Dermis blood vessel endothelial cell (primary cell): ENCODE measurements around the gene UACA. TPM values are rescaled to one million over a fixed set of nuclear protein-coding genes. Genes with fewer than 3 reads are reported as not detected.
"Not testable (repeated sequence)": the region's sequence is repeated elsewhere in the genome, so short reads cannot be mapped to it uniquely, and the experiment has no call there.

ENCODE experiments used
- DNase-seq: peaks from one replicate; pipeline ENCODE4 v3.0.0; 2010
- total RNA-seq: library from RNA; depleted of rRNA; stranded (reverse); fragments of >200 nt; gene quantifications from 2 replicates; pipeline ENCODE4 v1.2.3, GENCODE V29; 2014

UACA gene, protein sequence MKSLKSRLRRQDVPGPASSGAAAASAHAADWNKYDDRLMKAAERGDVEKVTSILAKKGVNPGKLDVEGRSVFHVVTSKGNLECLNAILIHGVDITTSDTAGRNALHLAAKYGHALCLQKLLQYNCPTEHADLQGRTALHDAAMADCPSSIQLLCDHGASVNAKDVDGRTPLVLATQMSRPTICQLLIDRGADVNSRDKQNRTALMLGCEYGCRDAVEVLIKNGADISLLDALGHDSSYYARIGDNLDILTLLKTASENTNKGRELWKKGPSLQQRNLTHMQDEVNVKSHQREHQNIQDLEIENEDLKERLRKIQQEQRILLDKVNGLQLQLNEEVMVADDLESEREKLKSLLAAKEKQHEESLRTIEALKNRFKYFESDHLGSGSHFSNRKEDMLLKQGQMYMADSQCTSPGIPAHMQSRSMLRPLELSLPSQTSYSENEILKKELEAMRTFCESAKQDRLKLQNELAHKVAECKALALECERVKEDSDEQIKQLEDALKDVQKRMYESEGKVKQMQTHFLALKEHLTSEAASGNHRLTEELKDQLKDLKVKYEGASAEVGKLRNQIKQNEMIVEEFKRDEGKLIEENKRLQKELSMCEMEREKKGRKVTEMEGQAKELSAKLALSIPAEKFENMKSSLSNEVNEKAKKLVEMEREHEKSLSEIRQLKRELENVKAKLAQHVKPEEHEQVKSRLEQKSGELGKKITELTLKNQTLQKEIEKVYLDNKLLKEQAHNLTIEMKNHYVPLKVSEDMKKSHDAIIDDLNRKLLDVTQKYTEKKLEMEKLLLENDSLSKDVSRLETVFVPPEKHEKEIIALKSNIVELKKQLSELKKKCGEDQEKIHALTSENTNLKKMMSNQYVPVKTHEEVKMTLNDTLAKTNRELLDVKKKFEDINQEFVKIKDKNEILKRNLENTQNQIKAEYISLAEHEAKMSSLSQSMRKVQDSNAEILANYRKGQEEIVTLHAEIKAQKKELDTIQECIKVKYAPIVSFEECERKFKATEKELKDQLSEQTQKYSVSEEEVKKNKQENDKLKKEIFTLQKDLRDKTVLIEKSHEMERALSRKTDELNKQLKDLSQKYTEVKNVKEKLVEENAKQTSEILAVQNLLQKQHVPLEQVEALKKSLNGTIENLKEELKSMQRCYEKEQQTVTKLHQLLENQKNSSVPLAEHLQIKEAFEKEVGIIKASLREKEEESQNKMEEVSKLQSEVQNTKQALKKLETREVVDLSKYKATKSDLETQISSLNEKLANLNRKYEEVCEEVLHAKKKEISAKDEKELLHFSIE (N-terminal part only)
- 170 and 185 TPM in 2 replicates for total RNA-seq

DNA sequence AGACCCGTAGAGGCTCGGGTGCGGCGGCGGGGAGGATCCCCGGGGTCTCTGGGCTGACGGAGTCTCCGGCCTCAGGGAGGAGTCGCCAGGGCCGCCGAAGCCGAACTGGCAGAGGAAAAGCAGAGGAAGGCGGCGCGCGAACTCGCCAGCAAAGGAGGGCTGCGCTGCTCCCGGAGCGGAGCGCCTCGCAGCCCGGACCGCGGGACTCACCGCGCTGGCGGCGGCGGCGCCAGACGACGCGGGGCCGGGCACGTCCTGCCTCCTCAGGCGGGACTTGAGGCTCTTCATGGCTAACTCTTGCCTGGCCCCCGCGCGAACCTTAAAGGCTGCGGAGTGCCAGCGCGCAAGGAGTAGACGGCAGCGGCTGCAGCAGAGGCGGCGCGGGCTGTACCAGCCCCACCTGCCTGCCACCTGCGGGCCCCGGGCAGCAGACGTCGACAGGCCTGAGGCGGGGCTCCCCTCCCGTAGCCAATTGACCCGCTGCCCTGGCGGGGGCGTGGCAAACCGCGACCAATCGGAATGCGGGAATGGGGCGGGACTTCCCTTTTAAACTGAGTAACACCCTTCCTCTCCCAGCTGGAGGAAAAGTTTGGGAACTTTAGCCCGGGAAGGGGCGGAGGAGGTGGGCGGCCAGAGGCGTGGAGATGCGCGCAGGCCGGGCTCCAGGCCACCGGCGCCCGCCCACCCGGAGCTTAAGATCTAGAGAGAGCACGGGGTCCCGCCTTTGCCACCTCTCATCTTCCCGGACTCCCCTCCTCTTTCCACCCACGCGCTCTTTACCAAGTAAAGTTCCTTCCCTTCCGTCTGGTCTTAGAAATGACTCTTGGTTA is at the start of gene UACA:
UACA (minus strand) TSS at position 439 of the 830 bp plus-strand sequence; CDS start at position 288, 151 bp downstream.
- peak; percentile 98 for DNase-seq

DNA sequence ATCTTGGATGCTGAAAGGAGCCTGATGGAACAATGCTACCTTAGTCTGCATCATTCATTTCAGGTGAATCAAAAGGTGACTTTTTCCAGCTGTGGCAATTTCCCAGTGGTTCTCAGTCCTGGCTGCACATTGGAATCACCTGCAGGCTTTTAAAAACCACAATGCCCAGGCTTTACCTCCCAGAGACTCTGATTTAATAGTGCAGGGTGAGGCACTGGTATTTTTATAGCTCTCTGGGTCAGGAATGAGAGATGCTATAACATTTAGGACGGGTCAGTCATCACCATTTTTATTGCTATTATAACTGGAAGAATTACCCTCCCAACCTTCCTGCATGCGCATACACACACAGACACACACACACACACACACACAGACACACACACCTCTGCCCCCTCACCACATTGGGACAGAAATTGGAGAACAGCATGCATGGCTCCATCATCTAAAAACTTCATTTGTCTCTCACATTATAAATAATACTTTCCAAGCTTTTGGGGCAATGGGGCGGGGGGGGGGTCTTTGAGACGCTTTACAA is 49.5 kb upstream of the UACA start:
- no peak for DNase-seq

DNA sequence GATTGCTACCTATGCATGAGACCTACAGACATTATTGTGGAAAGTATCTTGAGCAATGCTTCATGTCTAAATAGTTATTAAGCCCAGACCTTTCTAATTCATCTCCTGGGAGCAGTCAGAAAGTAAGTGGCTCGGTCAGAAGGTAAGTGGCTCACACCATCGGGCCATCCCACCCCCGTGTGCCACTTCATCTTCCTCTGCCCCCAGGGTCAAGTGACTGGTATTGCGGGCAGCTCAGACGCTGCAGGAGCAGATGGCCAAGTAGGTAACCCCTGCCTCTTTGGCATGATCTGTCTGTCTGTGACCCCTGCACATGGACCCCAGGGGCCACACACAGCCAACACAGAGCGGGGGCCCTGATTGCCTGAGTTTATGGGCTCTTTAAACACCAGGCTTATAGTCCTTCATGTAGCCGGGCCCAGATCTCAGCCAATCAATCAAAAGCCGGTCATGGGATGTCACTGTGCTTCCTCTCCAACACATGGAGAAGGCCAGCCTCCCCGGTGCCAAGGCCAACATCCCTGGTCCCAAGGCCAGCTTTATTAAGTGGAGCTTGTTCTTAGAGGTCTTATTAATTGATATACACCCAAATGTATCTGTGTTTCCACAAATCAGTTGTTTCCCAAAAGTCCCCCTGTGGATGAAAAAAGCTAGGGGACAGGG is 47.7 kb upstream of the UACA start:
- DNase-seq, result peak; percentile 15

DNA sequence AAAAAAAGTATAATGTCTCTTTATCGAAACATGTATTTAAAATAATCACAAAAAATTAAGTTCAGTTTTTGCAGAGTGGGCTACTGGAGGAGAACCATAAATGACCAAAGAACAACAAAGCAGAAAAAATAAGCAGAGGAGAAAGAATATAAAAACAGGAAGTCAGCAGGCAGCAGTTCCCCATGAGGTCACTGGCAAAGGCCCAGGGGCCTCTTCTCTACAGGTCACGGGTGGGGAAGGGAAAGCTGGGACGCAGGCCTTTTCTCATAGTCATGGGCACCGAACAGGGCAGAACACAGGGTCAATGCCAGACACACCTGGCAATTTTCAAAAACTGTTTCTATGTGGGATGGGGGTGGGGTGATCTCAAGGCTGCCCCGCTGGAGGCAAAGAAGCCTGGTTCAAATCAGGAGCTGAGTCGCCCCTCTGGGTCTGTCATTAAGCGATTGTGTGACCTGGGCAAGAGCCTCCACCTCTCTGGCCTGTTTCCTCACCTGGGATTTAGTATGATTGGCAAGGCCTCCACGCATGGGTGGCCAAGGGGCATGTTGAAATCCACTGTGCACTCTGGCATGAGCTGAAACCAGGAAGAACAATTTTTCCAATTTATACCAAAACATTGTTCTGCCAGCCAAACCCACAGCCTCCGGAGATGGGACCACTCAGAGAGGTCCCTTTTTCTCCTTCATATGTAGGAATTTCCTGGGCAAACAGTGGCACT is 43.8 kb upstream of the UACA start:
- DNase-seq, result peak; percentile 43

DNA sequence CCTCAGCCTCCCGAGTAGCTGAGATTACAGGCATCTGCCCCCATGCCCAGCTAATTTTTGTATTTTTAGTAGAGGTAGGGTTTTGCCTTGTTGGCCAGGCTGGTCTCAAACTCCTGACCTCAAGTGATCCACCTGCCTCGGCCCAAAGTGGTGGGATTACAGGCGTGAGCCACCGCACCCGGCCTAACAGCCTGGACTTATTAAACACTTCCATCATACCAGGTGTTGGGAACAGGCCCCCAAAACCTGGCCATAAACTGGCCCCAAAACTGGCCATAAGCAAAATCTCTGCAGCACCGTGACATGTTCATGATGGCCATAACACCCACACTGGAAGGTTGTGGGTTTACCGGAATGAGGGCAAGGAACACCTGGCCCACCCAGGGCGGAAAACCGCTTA is 41.0 kb upstream of the UACA start:
- DNase-seq, result not testable (repeated sequence)

DNA sequence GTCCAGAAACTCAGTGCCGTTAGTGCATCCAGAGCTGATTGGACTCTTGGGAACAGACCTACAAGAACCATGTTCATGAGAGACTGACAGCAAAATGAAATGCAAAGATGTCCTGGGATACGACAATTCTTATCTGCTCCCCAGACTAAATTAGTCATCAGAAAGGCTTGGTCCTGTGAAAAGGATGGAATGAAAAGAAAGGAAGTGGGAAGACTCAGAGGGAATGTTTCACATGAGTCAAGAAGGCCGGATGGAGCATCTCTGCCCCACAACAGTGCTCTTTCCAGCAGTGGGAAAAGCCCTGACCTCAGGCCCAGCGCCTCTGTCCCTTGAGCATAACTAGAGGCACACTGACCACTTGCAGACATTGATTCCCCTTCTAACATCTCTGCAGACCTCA is 39.3 kb upstream of the UACA start:
- no peak for DNase-seq

DNA sequence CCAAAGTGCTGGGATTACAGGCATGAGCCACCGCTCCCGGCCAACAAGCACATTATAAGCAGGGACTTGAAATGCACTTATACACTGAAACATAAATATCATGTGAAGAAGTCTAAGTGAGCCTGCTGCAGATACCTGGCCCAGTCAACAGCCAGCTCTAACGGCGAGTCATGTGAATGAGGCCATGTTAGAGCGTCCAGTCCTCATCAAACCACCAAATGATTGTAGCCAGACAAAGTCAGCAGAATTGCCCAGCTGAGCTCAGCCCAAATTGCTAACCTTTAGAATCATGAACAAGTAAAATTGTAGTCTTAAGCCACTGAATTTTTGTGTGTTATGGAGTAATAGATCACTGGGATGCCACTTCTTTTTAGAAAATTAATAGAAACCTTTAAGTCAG is 37.8 kb upstream of the UACA start:
- DNase-seq, result no peak

DNA sequence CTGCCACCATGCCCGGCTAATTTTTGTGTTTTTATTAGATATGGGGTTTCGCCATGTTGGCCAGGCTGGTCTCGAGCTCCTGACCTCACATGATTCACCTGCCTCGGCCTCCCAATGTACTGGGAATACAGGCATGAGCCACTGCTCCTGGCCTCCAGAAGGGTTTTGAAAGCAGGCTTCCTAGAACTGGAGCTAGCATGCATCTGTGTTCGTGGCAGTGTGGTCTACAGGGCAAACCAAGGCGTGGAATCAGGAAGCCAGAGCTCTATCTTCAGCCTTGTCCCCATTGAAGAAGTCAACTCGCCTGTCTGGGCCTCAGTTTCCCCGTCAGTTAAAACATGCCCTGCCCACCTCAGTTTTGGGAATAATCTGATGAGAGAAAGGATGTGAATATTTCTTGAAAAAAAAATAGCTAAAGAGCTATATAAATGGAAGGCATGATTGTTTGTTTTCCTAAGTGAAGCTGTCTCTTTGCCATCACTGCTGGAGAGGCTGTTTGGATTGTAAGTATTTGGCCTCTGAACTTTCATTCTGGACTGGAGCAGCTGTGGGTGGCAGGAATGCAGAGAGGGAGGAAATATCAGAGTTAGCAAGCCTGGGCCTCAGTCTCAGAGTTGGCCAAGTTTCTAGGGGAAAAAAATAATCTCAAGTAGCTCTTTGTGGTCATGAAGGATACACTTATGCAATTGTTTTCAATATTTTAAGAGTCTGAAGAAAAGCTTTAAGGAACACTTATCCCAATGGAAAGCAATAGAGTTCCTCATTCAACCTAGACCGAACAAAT is 36.5 kb upstream of the UACA start:
- peak; percentile 88 for DNase-seq

DNA sequence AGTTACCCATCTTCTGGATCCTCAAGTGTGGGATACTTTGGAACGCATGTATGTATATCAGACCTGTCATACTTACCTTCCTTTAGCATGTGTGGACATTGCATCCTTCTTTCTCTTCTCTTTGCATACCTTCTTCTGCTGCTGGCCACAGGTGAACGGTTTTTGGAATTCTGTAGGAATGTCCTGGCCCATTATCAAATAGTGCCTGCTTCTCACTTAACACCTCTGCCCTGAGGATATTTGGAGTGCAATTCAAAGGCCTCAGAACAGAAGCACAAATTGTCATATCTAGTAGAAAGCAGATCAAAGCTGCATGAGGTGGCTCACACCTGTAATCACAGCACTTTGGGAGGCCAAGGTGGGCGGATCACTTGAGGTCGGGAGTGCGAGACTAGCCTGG is 34.1 kb upstream of the UACA start:
- no peak for DNase-seq

DNA sequence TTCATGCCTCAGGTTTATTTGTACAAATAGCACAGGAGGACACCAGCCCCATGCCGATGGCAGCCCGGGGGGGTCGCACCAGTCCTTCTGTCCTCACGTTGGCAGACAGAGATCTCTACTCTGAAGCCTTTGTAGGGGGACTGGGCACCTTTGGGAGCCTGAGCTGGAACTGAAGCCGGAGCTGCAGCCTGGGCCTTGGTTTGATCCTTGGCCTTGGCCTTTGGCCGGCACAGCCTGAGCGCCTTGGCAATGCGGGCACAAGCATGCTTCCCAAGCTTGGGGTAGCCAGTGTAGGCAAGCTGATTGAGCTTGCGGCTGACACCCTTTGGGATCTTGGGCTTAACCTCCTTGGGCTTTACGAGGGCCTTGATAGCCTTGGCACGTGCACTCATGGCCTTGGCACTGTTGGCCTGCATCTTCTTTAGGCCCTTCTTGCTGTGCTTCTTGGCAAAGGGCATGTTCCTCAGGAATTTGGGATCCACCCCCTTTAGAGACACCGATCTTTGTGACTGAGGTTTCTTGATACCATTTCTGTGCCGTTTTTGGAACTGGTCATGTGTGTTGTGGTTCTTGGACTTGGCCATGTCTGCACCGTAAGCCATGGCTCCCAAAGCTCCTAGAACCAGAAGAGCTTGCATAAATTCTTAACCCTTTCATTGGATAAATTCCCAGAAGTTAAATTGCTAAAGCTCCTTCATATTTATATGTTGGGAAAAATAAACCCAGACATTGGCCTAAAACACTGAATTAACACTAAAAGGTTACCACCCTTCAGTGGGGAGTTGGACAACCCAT is 33.4 kb upstream of the UACA start:
- DNase-seq, result no peak

DNA sequence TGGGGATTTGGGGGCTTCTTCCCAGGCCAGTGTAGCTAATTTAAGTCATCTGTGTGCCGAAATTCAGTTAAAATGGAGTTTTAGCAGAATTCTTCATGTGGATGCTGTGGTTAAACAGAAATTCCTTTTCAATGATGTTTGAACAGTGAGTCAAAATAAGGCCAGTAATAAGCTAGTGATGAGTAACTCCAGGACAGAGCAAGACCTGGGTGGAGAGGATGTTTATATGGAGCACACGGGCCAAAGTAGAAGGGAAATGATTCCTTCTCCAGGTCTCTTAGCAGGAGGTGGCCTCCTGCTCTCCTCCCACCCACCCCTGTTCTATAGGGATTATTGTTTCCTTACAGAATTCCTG is 31.9 kb upstream of the UACA start:
- DNase-seq, result peak; percentile 84

DNA sequence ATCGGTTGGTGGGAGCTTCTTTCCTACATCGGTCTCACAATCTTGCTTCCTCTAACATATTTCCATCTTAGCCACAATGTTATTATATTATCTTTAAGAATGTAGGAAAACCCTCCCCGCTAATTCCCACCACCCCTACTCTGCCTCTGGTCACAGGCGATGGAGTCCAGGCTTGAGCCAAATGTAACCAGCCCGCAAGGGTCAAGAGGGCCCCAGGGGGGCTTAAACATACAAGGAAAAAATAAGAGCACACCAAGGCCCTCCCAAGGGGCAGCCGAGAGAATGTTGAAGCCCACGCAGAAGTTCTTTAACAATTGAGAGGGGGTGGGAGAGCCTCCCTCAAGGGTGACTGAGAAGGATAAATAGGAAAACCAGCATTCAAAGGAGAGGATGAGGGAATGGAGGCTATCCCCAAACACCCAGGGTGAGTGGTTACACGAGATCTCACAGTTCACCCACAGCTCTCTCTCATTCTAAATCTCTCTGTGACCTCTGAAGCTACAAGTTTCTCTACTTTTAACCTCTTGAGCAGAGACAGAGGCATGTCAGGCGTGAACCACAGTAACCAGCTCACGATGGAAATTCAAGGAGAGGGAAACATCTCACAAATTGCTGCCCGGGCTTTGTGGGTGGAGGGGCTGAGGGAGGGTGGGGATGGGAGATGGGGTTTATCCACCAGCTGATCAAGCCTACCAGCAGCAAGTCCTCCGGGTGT is 31.4 kb upstream of the UACA start:
- no peak for DNase-seq

DNA sequence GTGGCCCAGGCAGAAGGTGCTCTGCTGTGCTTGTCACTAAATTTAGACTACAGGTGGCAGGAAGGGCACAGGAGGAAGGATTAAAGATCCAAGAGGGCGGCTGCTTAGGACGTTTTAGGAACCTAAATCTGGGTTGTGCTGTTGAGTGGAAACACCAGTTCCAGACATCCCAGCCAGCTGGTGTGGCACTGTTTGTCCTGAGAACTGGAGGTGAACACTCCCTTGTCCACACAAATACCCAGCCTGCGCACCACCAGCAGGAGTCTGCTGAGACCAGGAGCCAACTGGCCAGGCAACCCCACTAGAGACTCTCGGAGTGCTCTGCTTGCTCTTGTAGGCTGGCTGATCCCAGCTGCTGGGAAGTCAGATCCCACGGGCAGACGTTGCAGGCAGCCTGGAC is 30.3 kb upstream of the UACA start:
- peak; percentile 10 for DNase-seq

DNA sequence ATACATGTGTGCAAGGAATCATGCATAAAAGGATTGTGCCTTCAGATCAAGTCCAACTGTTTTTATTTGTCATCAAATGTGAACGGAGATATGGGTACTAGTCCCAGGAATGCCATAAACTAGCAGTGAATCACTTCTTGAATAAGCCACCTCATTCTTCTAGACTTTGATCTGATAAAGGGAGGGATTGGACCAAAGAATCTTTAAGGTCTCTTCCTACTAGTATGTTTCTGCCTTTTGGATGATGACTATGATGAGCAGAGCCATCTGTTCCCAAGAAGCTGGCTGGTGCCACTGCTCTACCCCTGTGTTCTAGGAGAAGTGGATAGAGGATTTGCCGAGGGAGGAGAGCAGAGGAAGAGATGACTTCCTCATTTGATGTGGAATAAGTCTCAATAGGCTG is 28.8 kb upstream of the UACA start:
- DNase-seq, result peak; percentile 30

DNA sequence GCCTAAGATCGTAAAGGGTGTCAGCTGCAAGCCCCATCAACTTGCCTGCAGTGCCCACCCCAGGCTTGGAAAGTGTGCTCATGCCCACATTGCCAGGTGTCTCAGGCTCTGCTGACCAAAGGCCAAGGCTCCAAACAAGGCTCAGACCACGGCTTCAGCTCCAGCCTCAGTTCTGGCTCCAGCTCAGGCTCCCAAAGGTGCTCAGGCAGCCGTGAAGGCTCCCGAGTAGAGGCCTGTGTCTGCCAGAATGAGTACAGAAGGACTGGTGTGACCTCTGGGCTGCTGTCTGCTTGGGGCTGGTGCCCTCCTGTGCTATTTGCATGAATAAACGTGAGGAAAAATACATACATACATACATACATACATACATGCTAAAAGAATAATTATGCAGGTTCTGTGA is 27.9 kb upstream of the UACA start:
- no peak for DNase-seq

DNA sequence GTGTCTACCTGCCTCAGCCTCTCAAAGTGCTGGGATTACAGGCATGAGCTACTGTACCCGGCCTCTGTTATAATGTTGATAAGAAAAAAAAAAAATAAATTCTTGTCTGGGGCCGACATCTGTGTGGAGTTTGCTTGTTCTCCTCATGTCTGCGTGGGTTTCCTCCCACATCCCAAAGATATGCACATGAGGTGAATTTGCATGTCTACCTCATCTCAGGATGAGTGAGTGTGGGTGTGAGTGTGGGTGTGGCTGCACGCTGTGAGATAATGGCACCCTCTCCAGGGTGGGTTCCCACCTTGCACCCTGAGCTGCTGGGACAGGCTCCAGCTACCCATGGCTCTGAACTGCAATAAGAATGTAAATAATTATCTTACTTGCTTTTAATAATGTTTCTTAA is 25.9 kb upstream of the UACA start:
- DNase-seq, result no peak

DNA sequence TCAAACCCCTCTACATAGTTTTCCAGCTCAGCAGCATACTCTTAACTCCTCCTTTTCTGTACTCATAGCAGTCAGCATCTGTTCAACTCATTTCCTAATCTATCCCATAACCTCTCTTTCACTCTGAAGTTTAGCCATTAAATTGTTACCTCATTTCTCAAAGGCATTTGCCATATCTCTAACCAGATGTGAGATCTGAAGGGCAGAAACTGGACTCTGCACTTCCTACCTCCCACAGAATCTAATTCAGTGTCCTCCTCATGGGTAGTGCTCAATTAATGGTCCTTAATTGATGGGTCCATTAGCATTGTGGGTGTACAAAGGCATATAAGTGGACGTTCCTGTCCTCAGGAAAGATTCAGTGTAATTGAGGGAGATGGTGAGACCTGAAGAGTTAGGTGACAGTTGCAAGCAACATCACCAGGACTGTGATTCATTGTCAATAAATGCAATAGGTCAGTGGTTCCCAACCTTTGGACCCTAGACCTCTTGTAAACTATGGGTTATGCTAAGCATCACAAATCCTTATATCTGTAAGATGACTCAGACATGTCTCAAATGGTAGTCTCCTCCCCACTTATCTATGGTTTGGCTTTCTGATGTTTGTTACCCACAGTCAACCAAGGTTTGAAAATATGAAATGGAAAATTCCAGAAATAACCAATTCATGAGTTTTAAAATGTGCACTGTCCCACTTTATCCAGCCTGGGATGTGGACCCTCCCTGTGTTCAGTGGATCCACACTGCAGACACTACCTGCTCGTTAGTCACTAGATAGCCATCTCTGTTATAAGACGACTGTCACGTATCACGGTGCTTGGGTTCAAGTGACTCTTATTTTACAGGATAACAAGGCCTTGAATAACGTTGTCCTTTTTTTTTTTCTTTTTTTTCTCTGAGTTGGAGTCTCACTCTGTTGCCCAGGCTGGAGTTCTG is 25.0 kb upstream of the UACA start:
- DNase-seq, result no peak
